Fibroblast of skin of right quadriceps (primary cell): ENCODE results near the gene PISD.
"Not testable (repeated sequence)": the region's sequence is repeated elsewhere in the genome, so short reads cannot be mapped to it uniquely, and the experiment has no call there.

Experiments
- DNase-seq: peaks from one replicate; pipeline ENCODE4 v3.0.0-alpha.2; 2013

PISD gene

DNA sequence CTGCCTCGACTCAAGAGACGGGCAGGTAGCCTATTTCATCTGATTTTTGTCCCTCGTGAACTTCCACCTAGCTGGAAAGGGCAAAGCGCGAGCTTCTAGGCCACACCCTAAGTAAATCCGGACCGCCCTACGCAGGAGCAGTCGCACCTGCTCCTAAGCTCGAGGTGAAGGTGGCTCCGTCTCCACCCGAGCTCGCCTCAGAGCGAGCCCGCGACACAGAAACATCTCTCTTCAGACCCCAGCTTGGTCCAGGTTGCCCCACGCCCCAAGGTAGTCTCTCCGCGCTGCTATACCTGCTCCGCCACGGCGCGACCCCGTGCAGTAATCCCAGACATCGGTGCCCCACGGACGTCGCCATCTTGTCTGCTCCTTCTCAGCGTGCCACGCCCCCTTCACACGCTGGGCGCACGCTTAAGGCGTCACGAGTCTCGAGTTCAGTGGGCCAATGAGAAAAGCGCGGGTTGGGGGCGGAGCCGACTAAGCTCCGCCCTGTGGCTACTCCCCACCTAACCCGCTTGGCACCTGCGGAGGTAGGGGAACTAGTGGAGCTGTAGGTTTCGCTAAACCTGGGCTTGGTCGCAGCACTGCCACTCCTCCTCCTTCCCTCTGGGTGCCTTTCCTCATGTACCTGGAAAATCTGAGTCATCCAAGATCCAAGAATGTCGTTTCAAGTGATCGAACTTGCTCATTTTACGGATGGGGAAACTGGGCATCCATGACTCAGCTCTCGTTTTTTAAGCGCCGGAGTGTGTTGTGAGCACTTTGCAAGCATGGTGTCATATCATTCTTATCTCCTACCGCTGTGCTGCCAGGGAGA is at the start of gene PISD:
Gene PISD (minus strand): TSS at position 365 of the 817 bp plus-strand sequence. CDS start 7 bp downstream, at position 358.
- peak; percentile 92 for DNase-seq

DNA sequence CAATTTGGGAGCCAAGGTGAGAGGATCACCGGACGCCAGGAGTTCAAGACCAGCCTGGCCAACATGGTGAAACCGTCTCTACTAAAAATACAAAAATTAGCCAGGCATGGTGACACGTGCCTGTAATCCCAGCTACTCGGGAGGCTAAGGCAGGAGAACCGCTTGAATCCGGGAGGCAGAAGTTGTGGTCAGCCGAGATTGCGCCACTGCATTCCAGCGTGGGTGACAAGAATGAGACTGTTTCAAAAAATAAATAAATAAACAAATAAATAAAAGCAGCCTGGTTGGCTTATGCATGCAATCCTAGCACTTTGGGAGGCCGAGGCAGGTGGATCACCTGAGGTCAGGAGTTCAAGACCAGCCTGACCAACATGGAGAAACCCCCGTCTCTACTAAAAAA is 49.2 kb upstream of the PISD start:
- not testable (repeated sequence) for DNase-seq

DNA sequence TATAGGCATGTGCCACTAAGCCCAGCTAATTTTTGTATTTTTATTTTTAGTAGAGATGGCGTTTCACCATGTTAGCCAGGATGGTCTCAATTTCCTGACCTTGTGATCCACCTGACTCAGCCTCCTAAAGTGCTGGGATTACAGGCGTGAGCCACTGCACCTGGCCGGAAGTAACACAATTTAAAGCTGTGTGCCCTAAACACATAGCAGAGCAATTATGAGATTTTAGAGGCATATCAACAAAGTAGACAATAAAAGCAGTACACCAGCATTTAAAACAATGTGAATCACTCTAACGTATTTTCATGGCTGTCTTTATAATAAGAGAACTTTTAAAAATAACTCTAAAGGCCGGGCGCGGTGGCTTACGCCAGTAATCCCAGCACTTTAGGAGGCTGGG is 45.5 kb upstream of the PISD start:
- DNase-seq: no peak

DNA sequence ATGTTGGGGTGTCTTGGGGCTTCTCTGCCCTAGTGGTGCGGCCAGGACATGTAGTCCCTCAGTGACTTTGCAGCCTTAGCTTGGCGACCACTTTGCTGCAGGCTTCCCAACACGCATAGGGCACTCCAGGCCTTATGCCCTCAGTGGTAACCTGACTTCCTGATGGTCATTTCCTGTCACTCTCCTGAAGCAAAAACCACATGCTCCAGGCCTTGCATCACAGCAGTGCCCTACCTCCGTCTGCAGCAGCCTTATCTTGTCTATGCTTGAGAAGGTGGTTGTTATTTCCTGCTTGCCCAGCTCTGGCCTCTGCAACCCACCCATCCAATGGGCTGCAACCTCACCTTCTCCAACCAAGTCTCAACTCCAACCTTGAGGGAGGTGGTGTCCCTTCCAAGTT is 33.4 kb upstream of the PISD start:
- DNase-seq: no peak

DNA sequence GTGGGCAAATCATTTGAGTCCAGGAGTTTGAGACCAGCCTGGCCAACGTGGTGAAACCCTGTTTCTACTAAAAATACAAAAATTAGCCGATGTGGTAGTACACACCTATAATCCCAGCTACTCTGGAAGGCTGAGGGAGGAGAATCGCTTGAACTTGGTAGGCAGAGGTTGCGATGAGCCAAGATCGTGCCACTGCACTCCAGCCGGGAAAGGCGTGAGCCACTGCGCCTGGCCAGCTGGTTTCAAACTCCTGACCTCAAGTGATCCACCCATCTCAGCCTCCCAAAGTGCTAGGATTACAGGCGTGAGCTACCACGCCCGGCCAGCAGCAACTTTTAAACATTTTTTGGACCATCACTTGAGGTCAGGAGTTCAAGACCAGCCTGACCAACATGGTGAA is 32.0 kb upstream of the PISD start:
- not testable (repeated sequence) for DNase-seq

DNA sequence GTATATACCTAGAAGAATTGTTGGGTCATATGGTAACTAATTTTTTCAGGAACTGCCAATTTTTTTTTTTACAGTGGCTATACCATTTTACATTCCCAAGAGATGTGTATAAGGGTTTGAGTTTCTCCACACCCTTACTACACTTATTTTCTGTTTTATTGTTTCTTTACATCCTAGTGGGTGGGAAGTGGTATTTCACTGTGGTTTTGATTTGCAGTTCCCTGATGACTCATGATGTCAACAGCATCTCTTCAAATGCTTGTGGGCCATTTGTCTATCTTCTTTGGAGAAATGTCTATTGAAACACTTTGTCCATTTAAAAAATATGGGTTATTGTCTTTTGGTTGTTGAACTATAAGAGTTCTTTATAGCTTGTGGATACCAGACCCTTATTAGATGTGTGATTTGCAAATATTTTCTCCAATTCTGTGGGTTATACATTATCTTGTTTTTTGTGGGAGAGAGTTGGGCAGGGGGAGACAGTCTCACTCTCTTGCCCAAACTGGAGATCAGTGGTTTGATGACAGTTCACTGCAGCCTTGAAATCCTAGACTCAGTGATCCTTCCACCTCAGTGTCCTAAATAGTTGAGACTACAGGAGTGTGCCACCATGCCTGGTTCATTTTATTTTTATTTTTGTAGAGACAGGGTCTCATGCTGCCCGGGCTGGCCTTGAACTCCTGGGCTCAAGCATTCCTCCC is 30.3 kb upstream of the PISD start:
- DNase-seq: peak; percentile 87

DNA sequence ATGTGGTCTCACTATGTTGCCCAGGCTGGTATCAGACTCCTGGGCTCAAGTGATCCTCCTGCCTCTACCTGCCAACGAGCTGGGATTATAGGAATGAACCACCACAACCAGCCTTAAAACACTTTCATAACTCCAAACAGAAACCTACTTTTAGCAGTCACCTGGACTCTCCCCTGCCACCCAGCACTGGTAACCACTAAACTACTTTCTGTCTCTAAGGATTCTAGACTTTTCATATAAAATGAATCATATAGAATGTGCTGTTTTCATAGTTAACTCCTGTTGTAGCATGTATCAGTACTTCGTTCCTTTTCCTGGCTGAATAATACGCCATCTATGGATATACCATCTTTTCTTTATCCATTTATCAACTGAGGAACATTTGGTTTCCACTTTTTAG is 29.4 kb upstream of the PISD start:
- DNase-seq: no peak

DNA sequence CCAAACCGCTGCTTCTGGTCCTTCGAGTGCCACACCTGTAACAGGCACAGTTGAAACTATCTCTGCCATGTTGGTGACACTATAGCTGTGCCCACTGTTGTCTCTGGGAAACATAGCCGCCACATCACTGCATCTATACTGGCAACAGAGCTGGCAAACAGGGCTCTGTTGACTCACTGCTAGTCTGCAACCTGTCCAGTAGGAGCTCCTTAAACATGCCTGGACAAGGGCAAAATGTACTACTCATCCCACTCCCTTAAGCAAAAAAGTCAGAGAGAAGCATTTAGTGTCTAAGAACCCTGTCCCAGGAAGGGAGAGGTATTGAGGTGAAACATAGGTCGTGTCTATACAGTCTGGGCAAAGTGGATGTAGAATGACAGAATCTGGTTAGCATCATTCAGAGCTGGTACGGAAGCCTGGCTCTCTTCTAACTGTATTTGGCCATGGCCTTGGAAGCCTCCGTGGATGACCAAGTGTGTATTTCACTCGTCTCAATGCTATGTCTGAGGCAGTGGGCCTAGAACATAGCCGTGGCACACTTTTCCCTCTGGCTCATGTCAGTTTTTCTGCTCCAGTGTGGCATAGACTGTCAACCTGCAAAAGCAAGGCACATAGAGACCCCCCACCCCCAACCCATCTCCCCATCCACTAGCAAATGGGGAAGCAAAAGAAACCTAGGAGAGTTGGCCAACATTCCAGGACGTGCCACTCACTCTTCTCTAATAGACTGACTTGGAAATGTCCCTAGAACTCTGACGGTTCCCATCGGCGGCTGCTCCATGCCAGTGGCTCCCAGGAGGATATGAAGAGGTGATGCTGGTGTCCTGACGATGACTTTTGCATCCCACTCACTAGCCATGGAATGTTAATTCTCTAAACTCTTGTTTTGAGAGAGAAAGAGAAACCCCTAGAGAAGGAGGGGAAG is 21.4 kb upstream of the PISD start:
- DNase-seq: no peak

DNA sequence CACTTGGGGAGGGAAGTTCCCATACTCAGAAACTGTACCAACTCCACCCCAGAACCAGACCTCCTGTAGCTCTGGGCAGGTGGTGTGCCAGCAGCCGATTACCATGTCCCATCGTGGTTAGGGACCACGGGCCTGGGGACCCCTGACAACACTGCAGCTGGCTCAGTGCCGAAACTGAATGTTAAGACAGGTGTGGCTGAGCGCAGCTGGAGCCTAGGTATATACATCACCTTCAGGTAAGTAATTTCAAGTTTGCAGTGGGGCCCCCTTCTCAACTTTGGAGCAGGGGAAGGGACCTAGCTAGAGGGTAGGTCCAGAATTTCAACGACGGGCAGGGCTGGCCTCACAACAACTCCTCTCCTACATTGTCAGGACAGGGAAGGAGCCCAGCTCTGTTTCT is 20.7 kb upstream of the PISD start:
- DNase-seq: no peak

DNA sequence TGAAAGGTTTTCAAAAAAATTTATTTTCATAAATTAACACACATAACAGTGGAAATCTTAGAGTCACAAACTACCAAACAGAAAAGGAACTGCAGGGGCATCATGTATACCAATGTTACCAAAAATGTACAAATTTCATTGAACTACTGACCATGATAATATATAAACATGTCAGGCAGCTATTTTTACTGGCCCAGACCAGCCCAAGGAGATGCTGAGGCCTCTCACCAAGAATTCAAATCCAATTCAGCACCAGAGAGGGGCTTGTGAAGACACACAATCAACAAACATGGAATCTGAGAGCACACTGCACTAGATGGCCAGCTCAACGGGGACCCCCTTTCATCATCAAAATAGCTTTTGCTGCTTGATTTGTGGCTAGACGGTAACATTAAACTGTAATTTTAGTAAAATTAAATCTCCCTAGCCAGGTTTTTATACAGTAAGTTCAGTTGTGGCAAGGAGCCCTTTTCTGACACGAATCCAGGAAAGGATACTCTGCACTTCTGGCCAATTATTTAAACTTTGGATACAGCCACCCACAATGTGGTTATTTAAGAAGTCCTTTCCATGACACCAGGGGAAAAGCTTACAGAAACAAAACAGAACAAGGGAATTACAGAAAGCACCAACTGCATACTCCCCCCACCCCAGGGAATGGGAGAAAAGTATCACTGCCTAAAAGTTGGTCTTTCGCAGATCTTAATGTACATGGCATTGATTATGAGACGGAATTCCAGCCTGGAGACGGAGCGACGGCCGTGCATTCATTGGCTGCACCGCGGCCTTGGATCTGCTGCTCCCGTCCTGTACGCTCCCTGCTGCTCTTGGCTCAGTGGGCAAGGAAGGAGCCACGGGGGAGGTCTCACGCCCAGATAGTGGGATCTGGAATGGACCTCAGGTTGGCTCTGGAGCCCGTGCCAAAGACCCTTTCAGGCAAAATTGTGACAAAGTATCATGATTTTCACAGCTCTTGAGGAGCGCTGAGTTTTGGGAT is 19.6 kb upstream of the PISD start:
- peak; percentile 38 for DNase-seq

DNA sequence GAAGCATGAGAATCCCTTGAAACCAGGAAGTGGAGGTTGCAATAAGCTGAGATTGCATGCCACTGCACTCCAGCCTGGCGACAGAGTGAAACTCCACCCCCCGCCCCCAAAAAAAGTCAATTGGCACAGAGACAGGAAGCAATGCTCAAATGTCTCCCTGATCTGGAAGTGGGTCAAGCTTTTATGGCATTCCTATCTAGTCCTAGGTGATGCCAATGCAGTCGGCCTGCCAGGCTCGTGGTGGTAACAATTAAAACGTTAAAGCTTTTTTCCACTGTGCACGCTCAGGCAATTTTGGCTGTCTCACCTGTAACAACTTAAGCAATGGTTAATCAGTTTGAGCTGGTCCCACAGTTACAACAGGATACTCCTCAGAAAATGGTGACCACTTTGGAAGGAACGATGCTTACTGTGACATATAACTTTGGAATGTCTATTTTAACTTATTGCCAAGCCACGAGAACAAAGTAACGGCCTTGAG is 18.9 kb upstream of the PISD start:
- peak; percentile 78 for DNase-seq

DNA sequence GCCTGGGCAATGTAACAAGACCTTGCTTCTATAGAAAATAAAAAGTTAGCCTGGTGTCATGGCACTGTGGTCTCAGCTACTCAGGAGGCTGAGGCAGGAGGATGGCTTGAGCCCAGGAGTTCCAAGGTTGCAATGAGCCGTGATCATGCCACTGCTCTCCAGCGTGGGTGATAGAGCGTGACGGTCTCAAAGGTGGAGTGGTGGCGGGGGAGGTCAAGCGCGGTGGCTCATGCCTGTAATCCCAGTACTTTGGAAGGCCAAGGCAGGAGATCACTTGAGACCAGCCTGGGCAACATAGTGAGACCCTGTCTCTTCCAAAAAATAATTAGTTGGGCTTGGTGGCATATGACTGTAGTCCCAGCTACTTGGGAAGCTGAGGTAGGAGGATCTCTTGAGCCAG is 16.7 kb upstream of the PISD start:
- DNase-seq: no peak

DNA sequence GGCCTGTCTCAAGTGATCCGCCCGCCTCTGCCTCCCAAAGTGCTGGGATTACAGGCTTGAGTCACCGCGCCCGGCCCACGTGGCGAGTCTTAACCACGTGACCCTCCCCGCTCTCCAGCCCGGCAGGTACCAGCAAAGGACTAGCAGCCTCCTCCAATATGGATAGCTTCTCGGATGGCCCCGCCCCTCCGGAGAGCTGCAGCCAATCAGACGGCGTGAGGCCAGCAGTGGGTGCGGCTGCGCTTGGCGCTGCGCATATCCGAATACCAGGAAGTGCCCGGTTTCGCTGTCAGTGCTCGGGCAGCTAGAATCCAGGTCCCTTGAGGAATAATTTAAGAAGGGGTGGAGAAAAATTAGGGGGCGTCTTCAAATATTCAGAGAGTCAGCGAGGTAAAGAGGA is 14.7 kb upstream of the PISD start:
- peak; percentile 90 for DNase-seq

DNA sequence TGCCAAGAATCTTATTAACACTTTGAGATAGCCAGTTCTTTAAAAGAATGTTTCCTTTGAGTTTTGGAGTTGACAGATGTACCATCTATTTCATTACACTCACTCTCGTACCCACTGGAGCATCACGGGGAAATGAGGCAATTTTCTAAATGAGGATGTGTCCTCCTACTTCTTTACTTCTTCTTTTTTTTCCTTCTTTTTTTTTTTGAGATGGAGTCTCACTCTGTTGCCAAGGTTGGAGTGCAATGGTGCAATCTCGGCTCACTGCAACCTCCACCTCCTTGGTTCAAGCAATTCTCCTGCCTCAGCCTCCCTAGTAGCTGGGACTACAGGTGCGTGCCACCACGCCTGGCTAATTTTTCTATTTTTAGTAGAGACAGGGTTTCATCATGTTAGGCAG is 12.2 kb upstream of the PISD start:
- not testable (repeated sequence) for DNase-seq

DNA sequence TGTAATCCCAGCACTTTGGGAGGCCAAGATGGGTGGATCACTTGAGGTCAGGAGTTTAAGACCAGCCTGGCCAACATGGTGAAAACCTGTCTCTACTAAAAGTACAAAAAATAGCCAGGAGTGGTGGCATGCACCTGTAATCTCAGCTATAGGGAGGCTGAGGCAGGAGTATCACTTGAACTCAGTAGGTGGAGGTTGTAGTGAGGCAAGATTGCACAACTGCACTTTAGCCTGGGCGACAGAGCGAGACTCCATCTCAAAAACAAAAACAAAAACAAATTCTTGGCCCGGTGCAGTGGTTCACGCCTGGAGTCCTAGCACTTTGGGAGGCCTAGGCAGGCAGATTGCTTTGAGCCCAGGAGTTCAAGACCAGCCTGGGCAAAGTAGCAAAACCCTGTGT is 6.8 kb upstream of the PISD start:
- not testable (repeated sequence) for DNase-seq

DNA sequence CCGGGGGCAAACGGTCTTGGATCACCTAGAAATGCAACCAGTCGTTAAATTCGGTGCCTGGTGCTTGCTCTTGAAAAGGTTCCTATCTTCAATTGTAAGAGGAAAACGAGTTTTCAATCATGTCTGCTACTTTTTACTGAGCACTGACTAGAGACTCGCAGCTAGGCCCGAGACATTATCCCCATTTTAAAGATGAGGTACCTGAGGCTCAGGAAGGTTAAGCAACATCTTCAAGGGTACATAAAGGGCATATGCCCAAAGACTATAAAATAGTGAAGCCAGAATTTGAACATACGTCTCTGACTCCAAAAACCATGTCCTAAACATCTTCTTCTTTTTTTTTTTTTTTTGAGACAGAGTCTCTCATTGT is 638 bp upstream of the PISD start:
- DNase-seq: no peak

DNA sequence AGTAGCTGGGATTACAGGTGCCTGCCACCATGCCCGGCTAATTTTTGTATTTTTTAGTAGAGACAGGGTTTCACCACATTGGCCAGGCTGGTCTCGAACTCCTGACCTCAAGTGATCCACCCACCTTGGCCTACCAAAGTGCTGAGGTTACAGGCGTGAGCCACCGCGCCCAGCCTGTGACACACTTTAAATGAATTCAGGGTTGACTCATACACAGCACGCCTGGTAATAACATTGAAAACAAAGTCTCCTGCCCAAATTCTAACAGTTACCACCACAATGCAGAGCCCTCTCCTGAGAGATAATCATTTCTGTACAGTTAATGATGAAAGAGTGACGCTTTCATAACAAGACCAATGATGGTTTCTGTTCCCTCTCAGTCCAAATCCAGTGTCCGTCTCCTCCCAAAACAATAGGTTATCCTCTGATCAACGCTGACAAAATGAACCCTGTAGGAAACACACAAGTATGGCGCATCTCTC is 1.1 kb downstream of the PISD start:
- peak; percentile 63 for DNase-seq

DNA sequence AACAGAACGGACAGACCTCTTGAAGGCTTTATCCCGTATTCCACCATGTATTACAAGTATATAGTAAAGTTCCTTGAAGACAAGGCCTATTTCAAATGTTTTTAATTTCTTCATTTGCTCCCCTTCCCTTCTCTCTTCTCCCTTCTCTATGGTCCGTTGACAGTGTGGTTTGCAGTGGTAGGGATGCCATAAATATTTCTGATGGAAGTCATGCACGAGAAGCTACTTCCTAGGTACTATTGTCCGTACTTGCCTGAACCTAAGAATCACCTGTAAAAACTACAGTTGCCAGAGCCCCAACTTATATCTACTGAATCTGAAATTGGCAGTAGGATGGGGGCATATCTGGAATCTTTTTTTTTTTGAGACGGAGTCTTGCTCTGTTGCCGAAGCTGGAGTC is 2.8 kb downstream of the PISD start:
- DNase-seq: no peak

DNA sequence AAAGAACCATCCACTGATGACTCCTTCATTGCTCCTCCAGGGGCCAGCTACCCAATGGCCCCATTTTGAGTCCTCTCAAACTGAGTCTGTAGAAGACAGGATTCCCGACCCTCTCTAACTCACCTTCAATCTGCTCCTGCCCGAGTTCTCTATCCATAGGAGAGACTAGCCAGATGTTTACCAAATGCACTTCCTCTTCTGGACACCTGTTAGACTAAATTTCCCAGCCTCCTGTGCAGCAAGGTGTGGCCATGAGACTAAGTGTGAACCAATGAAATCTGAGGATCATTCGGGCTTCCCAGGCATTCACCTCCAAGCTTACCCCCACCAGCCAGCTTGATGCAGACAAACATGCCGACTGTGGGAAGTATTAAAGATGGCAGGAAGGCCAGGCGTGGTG is 7.6 kb downstream of the PISD start:
- DNase-seq: no peak

DNA sequence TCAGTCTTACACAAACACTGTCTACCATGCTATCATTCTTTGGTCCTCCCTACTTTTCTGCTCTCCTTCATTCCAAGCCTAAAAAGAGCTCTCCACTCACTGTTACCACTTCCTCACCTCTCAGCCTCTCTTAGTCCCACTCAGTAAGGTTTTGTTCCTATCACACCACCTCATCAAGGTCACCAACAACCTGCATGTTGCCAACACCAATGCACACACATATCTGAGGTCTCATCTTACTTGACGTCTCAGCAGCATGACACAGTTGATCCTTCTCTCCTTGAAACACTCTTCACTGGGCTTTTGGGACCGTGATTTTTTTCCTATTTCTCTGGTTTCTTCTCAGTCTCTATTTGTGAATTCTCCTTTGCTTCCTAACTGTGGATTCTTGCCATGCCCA is 8.1 kb downstream of the PISD start:
- no peak for DNase-seq

DNA sequence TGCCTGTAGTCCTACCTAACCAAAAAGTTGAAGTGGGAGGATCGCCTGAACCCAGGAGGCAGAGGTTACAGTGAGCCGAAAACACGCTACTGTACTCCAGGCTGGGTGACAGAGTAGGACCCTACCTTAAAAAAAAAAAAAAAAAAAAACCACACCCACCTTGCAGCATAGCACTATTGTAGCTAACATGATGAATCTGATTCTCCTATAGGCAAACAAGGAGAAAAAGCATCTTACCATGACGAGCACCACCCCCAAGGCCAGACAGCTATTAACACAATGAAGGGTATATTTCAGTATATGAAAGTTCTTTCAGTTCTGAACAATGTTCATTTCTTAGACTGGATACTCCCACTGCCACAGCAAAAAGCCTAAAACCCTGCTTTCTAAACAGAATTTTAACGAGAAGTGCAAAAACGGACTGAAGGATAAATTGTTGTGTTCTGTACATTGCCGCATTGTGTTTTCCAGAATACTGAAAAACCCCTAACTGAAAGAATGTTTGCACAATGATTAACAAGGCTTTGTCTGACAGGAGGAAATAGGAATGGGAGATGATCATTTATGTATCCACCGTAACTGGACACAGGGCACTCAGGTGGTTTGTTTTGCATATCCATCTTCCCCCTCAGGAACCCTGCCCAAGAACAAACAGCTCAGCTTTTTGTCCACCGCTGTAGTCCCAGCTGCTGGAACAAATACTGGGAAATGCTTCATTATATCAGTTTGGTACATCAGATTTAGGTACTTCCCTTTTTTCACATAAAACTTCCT is 8.9 kb downstream of the PISD start:
- no peak for DNase-seq
